ENCODE data around the gene GTPBP1.

Gene GTPBP1

DNA sequence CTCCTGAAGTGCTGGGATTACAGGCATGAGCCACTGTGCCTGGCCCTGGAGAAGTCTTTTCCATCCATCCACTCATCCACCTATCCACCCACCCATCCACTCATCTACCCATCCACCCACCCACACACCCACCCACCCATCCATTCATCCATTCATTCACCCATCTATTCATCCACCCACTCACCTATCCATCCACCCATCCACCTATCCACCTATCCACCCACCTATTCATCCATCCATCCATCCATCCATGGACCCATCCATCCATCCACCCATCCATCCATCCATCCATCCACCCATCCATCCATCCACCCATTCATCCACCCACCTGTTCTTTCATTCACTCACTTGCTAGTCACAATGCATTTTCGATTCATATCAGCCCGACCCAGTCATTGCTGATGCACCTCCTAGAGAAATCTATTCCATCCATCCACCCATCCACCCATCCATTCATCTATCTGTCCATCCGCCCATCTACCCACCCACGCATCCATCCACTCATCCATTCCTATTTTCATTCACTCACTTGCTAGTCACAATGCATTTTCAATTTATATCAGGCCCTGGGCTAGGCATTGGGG is 67.7 kb downstream of the GTPBP1 start:
- H3K9me3 ChIP-seq = no peaks in the 10 kb centered on the region
- intact Hi-C loops (cut with DNase I; ENCODE audit: low total_unique reads) = loop anchor here (10.0 kb wide), 1 partner anchor 351 kb away; no protein-coding TSS in a partner anchor
- TF ChIP-seq, protein P1, sequence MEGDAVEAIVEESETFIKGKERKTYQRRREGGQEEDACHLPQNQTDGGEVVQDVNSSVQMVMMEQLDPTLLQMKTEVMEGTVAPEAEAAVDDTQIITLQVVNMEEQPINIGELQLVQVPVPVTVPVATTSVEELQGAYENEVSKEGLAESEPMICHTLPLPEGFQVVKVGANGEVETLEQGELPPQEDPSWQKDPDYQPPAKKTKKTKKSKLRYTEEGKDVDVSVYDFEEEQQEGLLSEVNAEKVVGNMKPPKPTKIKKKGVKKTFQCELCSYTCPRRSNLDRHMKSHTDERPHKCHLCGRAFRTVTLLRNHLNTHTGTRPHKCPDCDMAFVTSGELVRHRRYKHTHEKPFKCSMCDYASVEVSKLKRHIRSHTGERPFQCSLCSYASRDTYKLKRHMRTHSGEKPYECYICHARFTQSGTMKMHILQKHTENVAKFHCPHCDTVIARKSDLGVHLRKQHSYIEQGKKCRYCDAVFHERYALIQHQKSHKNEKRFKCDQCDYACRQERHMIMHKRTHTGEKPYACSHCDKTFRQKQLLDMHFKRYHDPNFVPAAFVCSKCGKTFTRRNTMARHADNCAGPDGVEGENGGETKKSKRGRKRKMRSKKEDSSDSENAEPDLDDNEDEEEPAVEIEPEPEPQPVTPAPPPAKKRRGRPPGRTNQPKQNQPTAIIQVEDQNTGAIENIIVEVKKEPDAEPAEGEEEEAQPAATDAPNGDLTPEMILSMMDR (IDR thresholded peaks at IDR 0.05) = no peak
- no peak overlapping the region for H3K4me3 ChIP-seq
- H3K36me3 ChIP-seq = peaks cover 0 to 13% (median 5%) of the 10 kb centered on the region in 3 donors
- H3K4me1 ChIP-seq = peaks cover 0 to 5% (median 0%) of the 10 kb centered on the region in 4 donors
- H3K27ac ChIP-seq = no peak overlapping the region
- H3K27me3 ChIP-seq = no peaks in the 10 kb centered on the region
- no peak for DNase-seq

DNA sequence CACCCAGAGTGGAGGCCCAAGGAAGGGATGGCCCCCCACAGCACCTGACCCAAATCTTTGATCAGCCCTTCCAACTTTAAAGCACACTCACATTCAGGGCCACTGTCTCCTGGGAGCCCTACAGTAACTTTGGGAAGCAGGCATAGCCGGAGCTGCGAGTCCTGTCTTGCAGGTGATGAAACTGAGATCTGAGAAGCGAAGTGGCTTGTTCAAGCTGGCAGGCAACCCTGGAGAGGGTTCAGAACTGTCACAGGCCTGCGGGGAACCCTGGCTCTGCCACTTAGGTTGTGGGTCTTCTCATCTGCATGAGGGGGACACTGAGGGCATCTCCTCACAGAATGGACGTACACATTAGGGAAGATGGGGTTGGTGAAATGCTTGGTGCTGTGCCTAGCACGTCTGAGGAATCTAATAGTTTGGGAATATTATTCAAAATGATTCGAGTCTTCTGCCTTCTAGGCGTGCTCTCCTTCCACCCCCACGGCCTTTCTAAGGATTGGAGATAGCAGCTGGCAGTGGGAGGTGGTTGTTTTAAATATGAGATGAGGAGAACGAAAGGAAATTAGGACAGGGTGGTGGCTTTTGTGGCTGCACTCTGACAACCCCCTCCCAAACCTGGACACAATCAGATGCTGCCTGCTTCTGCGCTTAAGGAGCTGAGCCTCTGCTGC is 68.9 kb downstream of the GTPBP1 start:
- Histone ChIP-seq H3K27ac (no peak overlapping the region), H3K36me3 (peaks cover 8 to 25% (median 16%) of the 10 kb centered on the region in 3 donors)
- intact Hi-C loops (cut with DNase I; ENCODE audit: low total_unique reads) = loop anchor here (10.0 kb wide), 1 partner anchor 350 kb away; no protein-coding TSS in a partner anchor

GRCh38 chr22:38775656-38776055 is 69.9 kb downstream of the GTPBP1 start:
- no peak overlapping the region for H3K4me3 ChIP-seq
- H3K27me3 ChIP-seq = no peaks in the 10 kb centered on the region
- no peaks in the 10 kb centered on the region for H3K9me3 ChIP-seq
- intact Hi-C loops (cut with DNase I; ENCODE audit: low total_unique reads) = loop anchor here (10.0 kb wide), 1 partner anchor 349 kb away; no protein-coding TSS in a partner anchor
- no peak for DNase-seq
- TF ChIP-seq, protein P1 (IDR thresholded peaks at IDR 0.05) = no peak
- H3K36me3 ChIP-seq = peaks cover 18 to 35% (median 19%) of the 10 kb centered on the region in 3 donors
- H3K27ac ChIP-seq = no peak overlapping the region
- H3K4me1 ChIP-seq = no peaks in the 10 kb centered on the region

More for the DNA sequence above, 68.9 kb downstream of the GTPBP1 start:
- no peak for DNase-seq
- H3K4me3 ChIP-seq = no peak overlapping the region
- no peaks in the 10 kb centered on the region for H3K4me1 ChIP-seq
- TF ChIP-seq, protein P1 (IDR thresholded peaks at IDR 0.05) = no peak
- no peaks in the 10 kb centered on the region for H3K27me3 ChIP-seq
- H3K9me3 ChIP-seq = no peaks in the 10 kb centered on the region

- Histone ChIP-seq H3K36me3 (peaks cover 19 to 39% (median 22%) of the 10 kb centered on the region in 3 donors), H3K27me3 (no peaks in the 10 kb centered on the region), H3K27ac (no peak overlapping the region), H3K9me3 (no peaks in the 10 kb centered on the region), H3K4me3 (no peak overlapping the region), H3K4me1 (no peaks in the 10 kb centered on the region)
- TF ChIP-seq, protein P1 (IDR thresholded peaks at IDR 0.05) = no peak
- intact Hi-C loops (cut with DNase I; ENCODE audit: low total_unique reads) = loop anchor here (10.0 kb wide), 1 partner anchor 349 kb away; no protein-coding TSS in a partner anchor
- DNase-seq = no peak
These were observed 70.3 kb downstream of the GTPBP1 start for GRCh38 chr22:38776086-38776485.

GRCh38 chr22:38777087-38777671 is 71.4 kb downstream of the GTPBP1 start:
- H3K36me3 ChIP-seq = peaks cover 19 to 41% (median 26%) of the 10 kb centered on the region in 3 donors
- no peak for DNase-seq
- intact Hi-C loops (cut with DNase I; ENCODE audit: low total_unique reads) = loop anchor here (10.0 kb wide), 1 partner anchor 348 kb away; no protein-coding TSS in a partner anchor

More at GRCh38 chr22:38777087-38777671, 71.4 kb downstream of the GTPBP1 start:
- Histone ChIP-seq H3K27ac (no peak overlapping the region), H3K27me3 (no peaks in the 10 kb centered on the region), H3K4me3 (no peak overlapping the region), H3K4me1 (no peaks in the 10 kb centered on the region), H3K9me3 (no peaks in the 10 kb centered on the region)
- TF ChIP-seq, protein P1 (IDR thresholded peaks at IDR 0.05) = no peak

All from tibial artery (tissue), 4 donors.